HG02852 (cell line): Measurements from ENCODE around the gene KPNA3.
"Not testable (repeated sequence)": the region's sequence is repeated elsewhere in the genome, so short reads cannot be mapped to it uniquely, and the experiment has no call there.

Experiments
- ATAC-seq: cut with Tn5 transposase; IDR thresholded peaks from one replicate; pipeline ENCODE4 v1.9.1; 2021; ENCODE audit warnings: mild to moderate bottlenecking, moderate library complexity; ENCODE audit not compliant: unreplicated experiment

Gene KPNA3, protein sequence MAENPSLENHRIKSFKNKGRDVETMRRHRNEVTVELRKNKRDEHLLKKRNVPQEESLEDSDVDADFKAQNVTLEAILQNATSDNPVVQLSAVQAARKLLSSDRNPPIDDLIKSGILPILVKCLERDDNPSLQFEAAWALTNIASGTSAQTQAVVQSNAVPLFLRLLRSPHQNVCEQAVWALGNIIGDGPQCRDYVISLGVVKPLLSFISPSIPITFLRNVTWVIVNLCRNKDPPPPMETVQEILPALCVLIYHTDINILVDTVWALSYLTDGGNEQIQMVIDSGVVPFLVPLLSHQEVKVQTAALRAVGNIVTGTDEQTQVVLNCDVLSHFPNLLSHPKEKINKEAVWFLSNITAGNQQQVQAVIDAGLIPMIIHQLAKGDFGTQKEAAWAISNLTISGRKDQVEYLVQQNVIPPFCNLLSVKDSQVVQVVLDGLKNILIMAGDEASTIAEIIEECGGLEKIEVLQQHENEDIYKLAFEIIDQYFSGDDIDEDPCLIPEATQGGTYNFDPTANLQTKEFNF

GRCh38 chr13:49792550-49793324 lies at the start of gene KPNA3:
KPNA3 (minus strand) TSS chr13:49792682; CDS start chr13:49792506, 176 bp downstream.
- peak; percentile 91 for ATAC-seq

DNA sequence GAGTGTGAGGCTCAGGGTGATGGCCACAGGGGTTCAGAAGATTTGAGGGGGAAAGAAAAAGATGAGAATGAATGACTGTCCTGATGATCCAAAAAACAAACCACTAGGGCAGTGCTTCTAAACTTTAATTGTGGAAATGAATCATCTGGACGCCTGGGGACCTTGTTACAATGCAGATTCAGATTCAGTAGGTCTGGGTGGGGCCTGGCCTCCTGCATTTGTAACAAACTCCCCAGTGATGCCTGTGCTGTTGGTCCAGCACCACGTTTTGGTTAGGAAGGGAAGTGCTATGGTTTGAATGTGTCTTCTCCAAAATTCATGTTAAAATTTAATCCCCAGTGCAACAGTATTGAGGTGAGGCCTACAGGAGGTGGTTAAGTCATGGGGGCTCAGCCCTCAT lies 49.5 kb upstream of the KPNA3 start:
- ATAC-seq: no peak

DNA sequence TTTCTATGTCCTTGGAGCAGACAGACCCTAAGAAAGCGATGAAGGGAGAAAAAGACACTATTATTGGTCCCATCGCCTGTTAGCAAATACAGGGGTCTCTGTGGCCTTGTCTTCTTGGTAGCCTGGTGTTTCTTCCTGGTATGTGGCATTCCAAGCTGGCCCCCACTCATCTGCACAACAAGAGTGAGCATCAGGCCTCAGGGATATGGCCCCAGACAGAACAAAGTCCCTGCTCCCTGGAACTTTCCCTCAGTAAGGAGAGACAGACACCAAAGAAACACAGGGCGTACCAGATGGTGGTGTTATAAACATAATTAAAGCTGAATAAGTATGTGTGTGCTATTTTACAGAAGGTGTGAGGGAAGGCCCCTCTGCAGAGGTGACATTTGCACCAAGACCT lies 48.2 kb upstream of the KPNA3 start:
- ATAC-seq: no peak

DNA sequence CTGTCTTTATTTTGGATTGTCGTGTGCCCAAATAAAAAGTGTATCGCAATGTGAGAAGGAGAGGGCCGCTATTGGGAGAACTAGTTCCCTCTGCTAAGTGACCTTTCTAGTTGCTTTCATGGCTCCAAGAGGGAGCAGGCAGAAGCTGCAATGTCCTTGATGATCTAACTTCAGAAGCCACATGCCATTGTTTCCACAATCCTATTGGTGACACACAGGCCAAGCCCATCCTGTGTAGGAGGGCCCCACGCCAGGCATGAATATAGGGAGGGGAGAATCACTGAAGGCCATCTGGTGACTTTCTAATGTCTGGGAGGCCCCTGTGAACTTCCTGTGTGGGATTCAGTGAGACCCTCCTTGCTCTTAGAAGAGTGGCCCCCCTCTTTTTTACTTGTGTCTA lies 47.8 kb upstream of the KPNA3 start:
- no peak for ATAC-seq

DNA sequence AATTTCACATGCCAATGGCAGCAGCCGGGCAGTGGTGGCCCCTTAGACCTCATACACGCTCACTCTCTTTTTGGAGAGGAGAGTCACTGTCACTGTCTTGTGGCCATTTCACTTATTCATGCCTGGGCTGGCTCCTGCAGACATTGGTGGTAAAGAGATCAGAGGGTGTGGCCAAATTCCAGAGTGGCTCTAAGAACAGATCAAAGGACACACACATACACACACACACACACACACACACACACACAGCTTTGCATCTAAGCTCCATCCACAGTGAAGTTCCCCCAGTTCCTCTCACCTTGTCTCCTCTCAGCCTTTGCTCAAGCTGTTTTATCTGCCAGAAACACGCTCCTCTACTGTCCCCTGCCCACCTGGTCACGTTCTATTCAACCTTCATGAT lies 46.5 kb upstream of the KPNA3 start:
- ATAC-seq: no peak

- no peak for ATAC-seq
These were observed 44.0 kb upstream of the KPNA3 start for GRCh38 chr13:49836516-49836915.

DNA sequence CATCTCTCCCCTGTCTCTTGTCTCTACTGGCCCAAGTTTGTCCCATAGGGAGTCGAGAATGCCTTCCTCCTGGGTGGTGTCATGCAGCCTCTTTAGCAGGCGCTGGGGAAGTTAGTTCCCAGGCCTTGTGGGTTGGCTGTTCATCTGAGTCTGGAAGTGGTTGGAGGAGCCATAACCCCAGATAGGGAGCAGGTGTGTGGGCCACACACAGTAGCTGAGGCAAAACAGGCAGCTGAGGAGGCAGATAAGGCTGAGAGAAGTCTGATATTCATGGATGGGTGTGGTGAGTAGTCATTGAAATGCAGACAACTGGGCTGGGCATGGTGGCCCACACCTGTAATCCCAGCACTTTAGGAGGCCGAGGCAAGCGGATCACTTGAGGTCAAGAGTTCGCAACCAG lies 40.9 kb upstream of the KPNA3 start:
- no peak for ATAC-seq

DNA sequence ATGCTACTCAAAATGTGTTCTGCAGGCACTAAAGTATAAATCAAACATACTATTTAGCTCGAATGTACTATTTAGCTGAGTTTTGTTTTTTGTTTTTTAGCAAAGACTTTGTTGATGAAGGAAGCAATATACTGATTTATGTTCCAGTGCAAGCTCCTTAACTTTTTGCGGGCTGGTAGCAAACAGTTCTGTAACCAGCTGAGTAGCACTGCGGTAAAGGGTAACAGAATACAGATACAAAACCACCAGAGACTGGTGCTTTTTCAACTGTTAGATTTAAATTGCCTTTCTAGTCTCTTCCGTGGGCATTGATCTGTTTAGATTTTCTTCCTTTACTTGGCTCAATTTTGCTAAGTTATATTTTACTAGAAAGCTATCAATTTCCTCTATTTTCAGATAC lies 39.0 kb upstream of the KPNA3 start:
- ATAC-seq: no peak

DNA sequence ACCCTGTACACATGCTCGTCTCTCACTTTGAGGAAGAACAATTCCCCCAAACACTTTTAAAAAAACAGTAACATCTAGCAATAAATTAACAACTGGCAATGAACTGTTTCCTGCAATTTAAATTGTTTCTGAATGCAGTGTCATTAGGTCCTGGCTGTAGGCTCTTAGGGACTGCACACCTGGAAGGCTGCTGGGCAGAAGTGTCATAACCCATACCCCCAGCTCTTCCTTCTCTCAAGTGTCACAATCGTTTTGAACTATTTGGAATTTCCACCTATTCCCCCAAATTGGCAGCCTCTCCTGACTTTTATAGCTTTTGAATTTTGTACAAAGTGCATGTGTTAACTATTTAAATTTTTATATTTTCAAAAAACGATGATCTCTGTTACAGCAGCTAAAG lies 38.2 kb upstream of the KPNA3 start:
- ATAC-seq: no peak

- ATAC-seq: no peak
These were observed 37.2 kb upstream of the KPNA3 start for GRCh38 chr13:49829715-49830114.

- no peak for ATAC-seq
These were observed 36.0 kb upstream of the KPNA3 start for GRCh38 chr13:49828453-49828852.

DNA sequence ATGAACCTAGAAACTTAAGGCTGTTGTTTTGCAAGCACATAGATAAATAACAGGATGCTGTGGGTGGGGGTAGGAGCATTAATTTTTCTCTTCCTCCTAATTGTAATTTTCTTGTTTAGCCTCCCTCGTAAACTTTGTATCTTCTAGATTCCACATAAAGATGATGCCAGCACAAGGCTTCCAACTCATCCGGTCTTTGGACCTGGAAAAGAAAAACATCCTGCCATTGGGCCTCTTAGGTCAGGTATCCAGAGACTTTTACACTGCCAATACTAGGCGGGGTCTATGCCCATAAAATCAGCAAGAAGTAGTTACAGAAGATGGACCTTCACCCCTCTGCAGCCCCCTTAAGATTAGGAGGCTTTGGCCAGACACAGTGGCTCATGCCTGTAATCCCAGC lies 35.4 kb upstream of the KPNA3 start:
- ATAC-seq: no peak

- ATAC-seq: no peak
These were observed 34.9 kb upstream of the KPNA3 start for GRCh38 chr13:49827336-49827735.

- ATAC-seq: no peak
These were observed 28.9 kb upstream of the KPNA3 start for GRCh38 chr13:49821216-49822009.

- ATAC-seq: no peak
These were observed 28.2 kb upstream of the KPNA3 start for GRCh38 chr13:49820591-49821215.

DNA sequence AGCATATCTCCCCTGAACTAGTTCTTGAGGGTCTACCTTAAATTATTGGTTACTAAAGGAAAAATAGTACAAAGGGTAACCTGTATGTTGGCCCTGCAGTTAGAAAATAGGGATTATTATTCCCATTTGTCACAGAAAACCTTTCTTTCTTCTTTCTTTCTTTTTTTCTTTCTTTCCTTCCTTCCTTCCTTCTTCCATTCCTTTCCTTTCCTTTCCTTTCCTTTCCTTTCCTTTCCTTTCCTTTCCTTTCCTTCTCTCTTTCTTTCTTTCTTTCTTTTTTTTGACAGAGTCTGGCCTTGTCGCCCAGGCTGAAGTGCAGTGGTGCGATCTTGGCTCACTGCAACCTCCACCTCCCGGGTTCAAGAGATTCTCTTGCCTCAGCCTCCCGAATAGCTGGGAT lies 23.6 kb upstream of the KPNA3 start:
- not testable (repeated sequence) for ATAC-seq

GRCh38 chr13:49814551-49815270 lies 22.2 kb upstream of the KPNA3 start:
- ATAC-seq: no peak

DNA sequence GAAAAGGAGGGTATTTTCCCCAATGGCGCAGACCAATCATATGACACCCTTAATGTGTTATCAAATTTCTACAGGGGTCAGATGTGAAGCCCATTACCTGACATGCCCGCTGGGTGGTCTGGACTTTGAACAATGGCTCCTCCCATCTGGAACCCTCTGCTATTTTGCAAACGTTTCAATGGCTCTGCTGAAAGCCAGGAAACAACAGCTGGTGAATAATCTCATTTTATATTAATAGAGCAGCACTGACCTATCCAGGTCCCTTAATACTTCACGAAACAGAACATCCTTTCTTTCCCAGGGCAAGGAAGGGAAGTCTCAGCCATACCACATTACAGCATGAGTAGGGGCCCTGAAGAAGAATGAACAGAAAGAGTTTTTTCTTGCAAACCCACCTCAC lies 20.3 kb upstream of the KPNA3 start:
- ATAC-seq: no peak

- no peak for ATAC-seq
These were observed 19.0 kb upstream of the KPNA3 start for GRCh38 chr13:49811527-49811908.
